Fibroblast of lung (primary cell): ENCODE measurements around the gene RAC2. TPM values are rescaled to one million over a fixed set of nuclear protein-coding genes. Genes with fewer than 3 reads are reported as not detected.

Experiments
- DNase-seq, 2 donors: peaks; one replicate each; pipeline versions ENCODE4 v3.0.0 to v3.0.0-alpha.2; 2010; ENCODE audit warnings: low read depth in 2 of 2
- H2AFZ ChIP-seq: 2 replicates; pipeline ENCODE4 v1.5.1; 2012; ENCODE audit warnings: low read length, control low read depth, inconsistent platforms
- H3K27ac ChIP-seq: 2 replicates; pipeline ENCODE4 v1.5.1; 2011; ENCODE audit warnings: low read length, control low read depth; ENCODE audit not compliant: insufficient read depth
- H3K27me3 ChIP-seq: 2 replicates; pipeline ENCODE4 v1.5.1; 2011; ENCODE audit warnings: mild to moderate bottlenecking, low read length; ENCODE audit not compliant: control insufficient read depth, insufficient read depth
- H3K36me3 ChIP-seq: 2 replicates; pipeline ENCODE4 v1.5.1; 2011; ENCODE audit warnings: low read length; ENCODE audit not compliant: control insufficient read depth, insufficient read depth
- H3K4me1 ChIP-seq: 2 replicates; pipeline ENCODE4 v1.5.1; 2011; ENCODE audit warnings: low read length; ENCODE audit not compliant: control insufficient read depth, insufficient read depth; ENCODE audit errors: extremely low read depth
- H3K4me2 ChIP-seq: 2 replicates; pipeline ENCODE4 v1.5.1; 2011; ENCODE audit warnings: low read length, control low read depth; ENCODE audit not compliant: insufficient read depth; ENCODE audit errors: extremely low read depth
- H3K4me3 ChIP-seq, 4 experiments: fragments of 200-600 bp in 1 of 4; sonication (generic) in 1 of 4; replicated peaks in 1 of 4; 2 replicates each; pipeline ENCODE4 v1.5.1; 2011 to 2016; ENCODE audit warnings: low read length in 4 of 4, low read depth in 3 of 4, mild to moderate bottlenecking in 3 of 4, control low read depth in 2 of 4, inconsistent platforms in 1 of 4, mixed read lengths in 1 of 4; ENCODE audit not compliant: insufficient read depth in 1 of 4; ENCODE audit errors: control extremely low read depth in 1 of 4
- H3K79me2 ChIP-seq: 2 replicates; pipeline ENCODE4 v1.5.1; 2012; ENCODE audit warnings: mild to moderate bottlenecking, low read length, inconsistent platforms; ENCODE audit not compliant: control insufficient read depth, insufficient read depth
- H3K9ac ChIP-seq: 2 replicates; pipeline ENCODE4 v1.5.1; 2011; ENCODE audit warnings: mild to moderate bottlenecking, low read length, control low read depth; ENCODE audit not compliant: insufficient read depth
- H3K9me3 ChIP-seq: 2 replicates; pipeline ENCODE4 v1.5.1; 2012; ENCODE audit warnings: low read depth, low read length; ENCODE audit not compliant: control insufficient read depth, insufficient read depth
- H4K20me1 ChIP-seq: 2 replicates; pipeline ENCODE4 v1.5.1; 2011; ENCODE audit warnings: low read length; ENCODE audit not compliant: control insufficient read depth, insufficient read depth; ENCODE audit errors: extremely low read depth
- EZH2 ChIP-seq: IDR thresholded peaks from 2 replicates; pipeline ENCODE4 v1.5.1; 2012; ENCODE audit warnings: low read length, control low read depth, mild to moderate bottlenecking; ENCODE audit errors: missing control alignments
- polyA plus RNA-seq, 2 donors: library from polyadenylated mRNA; depleted of rRNA in 1 of 2; stranded (reverse) in 1 of 2; unstranded in 1 of 2; fragments of >200 nt; gene quantifications; 2 replicates each; pipeline ENCODE4 v1.2.1, GENCODE V29; 2011 to 2012; ENCODE audit warnings: missing spikeins in 1 of 2
- total RNA-seq: library from RNA; depleted of rRNA; stranded (reverse); fragments of >200 nt; gene quantifications from 2 replicates; pipeline ENCODE4 v1.2.1, GENCODE V29; 2014
- TF ChIP-seq, protein P1 (sequence below), 2 donors: IDR thresholded peaks in 1 of 2; conservative IDR thresholded peaks in 1 of 2; 1 replicate in 1 of 2; 2 replicates in 1 of 2; pipeline ENCODE4 v1.5.1; 2011 to 2012; ENCODE audit warnings: low read length in 2 of 2, control low read depth in 1 of 2, inconsistent platforms in 1 of 2, low read depth in 1 of 2, mild to moderate bottlenecking in 1 of 2

Gene RAC2
- total and polyA plus RNA-seq, 2 donors (not counting 1 experiment from before 2014, with no cell fraction given): 2.1 to 10.5 TPM

DNA sequence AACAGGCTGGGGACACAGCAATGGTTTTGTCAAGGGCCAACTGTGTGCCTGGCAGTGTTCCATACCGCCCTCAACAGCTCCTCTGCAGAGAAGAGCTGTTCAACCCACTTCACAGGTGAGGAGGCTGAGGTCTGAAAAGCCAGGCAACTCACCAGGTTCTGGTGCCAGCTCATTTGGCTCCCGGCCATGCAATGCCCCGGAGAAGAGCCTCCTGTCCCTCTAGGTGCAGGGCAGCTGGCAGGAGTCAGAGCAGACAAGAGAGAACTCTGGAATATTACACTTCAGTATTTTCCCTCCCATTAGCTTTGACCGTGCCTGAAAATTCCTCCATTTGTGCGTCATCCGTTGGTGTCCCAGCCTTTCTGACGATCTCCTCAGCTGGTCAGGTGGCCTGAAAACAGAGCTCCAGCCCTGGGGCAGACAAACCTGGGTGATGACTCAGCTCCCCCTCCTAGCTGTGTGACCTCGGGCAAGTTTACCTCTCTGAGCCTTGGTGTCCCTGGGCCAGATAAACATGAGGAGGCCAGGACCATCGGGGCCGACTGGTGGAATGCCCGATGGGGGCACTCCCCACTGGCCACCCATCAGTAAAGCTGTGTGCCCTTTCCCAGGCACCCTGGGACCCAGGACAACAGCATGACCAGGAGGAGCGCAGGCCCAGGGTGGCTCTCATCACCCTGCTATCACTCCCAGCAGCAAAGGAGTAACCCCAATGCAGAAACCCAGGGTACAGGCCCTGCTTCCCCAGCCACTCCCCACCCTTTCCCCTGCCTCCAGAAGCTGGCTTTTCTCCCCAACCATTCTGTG, 46.4 kb downstream of the RAC2 start:
- H3K36me3 ChIP-seq: no peaks in the 10 kb centered on the region
- peak overlapping the region; percentile 24 for H3K27ac ChIP-seq
- no peak overlapping the region for H2AFZ ChIP-seq
- H3K4me2 ChIP-seq: no peak overlapping the region
- peak in 1 of 2 donors; percentile 89 for DNase-seq
- H3K4me1 ChIP-seq: peaks cover 23% of the 10 kb centered on the region
- H3K79me2 ChIP-seq: no peaks in the 10 kb centered on the region
- no peak overlapping the region for H3K9ac ChIP-seq
- TF ChIP-seq, protein P1, sequence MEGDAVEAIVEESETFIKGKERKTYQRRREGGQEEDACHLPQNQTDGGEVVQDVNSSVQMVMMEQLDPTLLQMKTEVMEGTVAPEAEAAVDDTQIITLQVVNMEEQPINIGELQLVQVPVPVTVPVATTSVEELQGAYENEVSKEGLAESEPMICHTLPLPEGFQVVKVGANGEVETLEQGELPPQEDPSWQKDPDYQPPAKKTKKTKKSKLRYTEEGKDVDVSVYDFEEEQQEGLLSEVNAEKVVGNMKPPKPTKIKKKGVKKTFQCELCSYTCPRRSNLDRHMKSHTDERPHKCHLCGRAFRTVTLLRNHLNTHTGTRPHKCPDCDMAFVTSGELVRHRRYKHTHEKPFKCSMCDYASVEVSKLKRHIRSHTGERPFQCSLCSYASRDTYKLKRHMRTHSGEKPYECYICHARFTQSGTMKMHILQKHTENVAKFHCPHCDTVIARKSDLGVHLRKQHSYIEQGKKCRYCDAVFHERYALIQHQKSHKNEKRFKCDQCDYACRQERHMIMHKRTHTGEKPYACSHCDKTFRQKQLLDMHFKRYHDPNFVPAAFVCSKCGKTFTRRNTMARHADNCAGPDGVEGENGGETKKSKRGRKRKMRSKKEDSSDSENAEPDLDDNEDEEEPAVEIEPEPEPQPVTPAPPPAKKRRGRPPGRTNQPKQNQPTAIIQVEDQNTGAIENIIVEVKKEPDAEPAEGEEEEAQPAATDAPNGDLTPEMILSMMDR (conservative IDR thresholded peaks at IDR 0.05 in 1 of 2, IDR thresholded peaks at IDR 0.05 in 1 of 2; ENCODE audit: low read depth in 1 of 2, low read length in 2 of 2): no peak
- TF ChIP-seq EZH2: no peak
- no peaks in the 10 kb centered on the region for H4K20me1 ChIP-seq
- H3K9me3 ChIP-seq: no peaks in the 10 kb centered on the region
- H3K4me3 ChIP-seq: peak overlapping the region in 1 of 4 experiments; percentile 74
- no peaks in the 10 kb centered on the region for H3K27me3 ChIP-seq

DNA sequence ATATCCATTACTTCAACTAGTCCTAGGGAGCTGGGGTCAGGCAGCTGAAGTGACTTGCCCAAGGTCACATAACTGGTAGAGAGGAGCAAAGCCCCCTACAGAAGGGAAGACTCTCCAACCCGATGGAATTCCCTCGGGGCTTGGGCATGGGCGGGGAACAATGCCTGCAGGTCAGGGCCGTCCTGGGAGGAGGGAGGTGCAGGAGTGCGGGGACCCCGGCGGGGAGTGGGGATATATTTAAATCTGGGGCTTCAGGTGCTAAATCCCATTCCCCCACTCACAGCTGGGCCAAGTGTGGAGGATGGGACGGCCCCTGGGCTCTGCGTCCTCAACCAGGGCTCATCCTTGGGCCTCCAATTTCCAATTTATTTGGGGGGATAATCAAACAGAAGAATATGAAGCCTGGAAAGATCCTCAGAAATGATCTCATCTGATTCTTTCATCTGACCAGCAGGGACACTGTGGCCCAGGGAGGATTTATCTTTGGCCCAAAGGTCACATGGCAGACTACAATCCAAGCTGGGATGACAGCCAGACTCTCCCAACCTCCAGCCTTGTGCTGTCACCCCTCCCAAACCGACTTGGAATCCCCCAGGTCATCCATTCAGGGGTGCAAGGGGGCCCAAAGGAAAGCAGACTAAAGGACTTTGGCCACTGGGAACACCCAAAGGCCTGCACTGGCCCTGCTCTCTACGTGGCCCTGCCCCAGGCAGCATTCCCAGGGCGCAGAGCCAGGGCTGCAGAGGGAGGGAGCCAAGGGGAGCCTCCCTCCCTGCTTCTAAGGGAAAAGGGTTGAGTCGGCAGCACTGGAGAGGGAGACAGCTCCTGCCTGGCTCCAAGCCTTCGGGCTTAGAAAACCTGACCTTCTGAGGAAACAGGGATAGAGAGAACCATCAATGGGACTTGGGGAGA, 47.3 kb downstream of the RAC2 start:
- Histone ChIP-seq H3K9ac (no peak overlapping the region), H4K20me1 (no peaks in the 10 kb centered on the region), H3K4me3 (no peak overlapping the region), H2AFZ (no peak overlapping the region), H3K4me2 (peak overlapping the region; percentile 17), H3K79me2 (no peaks in the 10 kb centered on the region), H3K27me3 (no peaks in the 10 kb centered on the region), H3K27ac (no peak overlapping the region), H3K36me3 (no peaks in the 10 kb centered on the region), H3K4me1 (peaks cover 23% of the 10 kb centered on the region), H3K9me3 (no peaks in the 10 kb centered on the region)
- TF ChIP-seq, protein P1 (conservative IDR thresholded peaks at IDR 0.05 in 1 of 2, IDR thresholded peaks at IDR 0.05 in 1 of 2; ENCODE audit: low read depth in 1 of 2, low read length in 2 of 2): no peak
- TF ChIP-seq EZH2: no peak
- peak; percentile 84 to 87 for DNase-seq

DNA sequence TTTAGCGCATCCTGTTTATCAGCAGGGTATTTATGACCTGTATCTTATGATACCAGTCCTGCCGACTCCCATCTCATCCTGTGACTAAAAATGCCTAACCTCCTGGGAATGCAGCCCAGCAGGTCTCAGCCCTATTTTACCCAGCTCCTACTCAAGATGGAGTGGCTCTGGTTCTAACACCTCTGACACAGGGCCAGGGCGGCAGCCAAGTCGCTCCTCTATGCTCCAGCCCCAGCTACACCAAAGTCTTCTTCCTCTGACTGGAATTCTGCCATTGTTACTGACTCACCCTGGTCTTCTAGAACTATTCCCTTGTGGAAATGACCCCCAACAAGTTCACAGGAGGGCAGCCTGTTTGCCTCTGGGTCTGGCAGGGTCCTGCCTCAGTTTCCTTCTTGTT, 48.1 kb downstream of the RAC2 start:
- Histone ChIP-seq H3K36me3 (no peaks in the 10 kb centered on the region), H3K4me2 (no peak overlapping the region), H3K79me2 (no peaks in the 10 kb centered on the region), H3K9ac (no peak overlapping the region), H4K20me1 (no peaks in the 10 kb centered on the region), H3K4me1 (peaks cover 23% of the 10 kb centered on the region), H3K9me3 (no peaks in the 10 kb centered on the region), H3K27me3 (no peaks in the 10 kb centered on the region), H3K4me3 (no peak overlapping the region), H2AFZ (no peak overlapping the region), H3K27ac (no peak overlapping the region)
- TF ChIP-seq, protein P1 (conservative IDR thresholded peaks at IDR 0.05 in 1 of 2, IDR thresholded peaks at IDR 0.05 in 1 of 2; ENCODE audit: low read depth in 1 of 2, low read length in 2 of 2): no peak
- no peak for TF ChIP-seq EZH2
- DNase-seq: peak in 1 of 2 donors; percentile 55
